ENCODE results near the gene PRCC. TPM values are rescaled to one million over a fixed set of nuclear protein-coding genes. Genes with fewer than 3 reads are reported as not detected.

Gene PRCC
- total RNA-seq, 1 experiment from 2014 or later: 125 TPM

DNA sequence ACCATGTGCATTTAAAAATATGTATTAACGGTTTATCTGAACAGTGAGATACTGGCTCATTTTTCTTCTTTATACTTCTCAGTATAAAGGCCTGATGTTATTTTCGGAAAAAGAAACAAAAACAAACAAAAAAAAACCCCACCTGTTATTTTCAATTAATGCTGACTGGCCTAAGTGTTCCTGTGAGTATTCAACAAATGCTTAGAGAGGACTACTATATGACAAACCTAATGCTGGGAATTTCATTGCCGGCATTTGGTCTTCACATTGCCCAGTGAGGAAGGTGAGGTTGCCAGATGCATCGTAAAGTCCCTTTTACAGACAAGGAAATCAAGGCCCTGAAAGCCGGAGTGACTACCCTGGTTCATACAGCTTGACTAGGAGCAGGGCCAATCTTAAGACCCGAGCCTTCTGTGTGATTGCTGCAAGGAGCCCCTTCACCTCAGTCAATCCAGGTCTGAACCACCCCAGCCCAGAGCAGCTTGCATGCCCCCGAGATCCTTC lies 27.0 kb upstream of the PRCC start:
- H3K4me3 ChIP-seq (ENCODE audit: low read depth, low read length, poor library complexity, severe bottlenecking): peak overlapping the region; percentile 65
- DNase-seq (ENCODE audit: low spot score): peak; percentile 35
- H3K27me3 ChIP-seq (replicated peaks; ENCODE audit: insufficient read depth, low read depth, low read length, poor library complexity): no peaks in the 10 kb centered on the region
- H3K4me1 ChIP-seq (ENCODE audit: insufficient read depth, low read length, poor library complexity, severe bottlenecking): peaks cover 8% of the 10 kb centered on the region
- no peaks in the 10 kb centered on the region for H3K9me3 ChIP-seq (ENCODE audit: low read depth, low read length, poor library complexity, severe bottlenecking)
- peaks cover 56% of the 10 kb centered on the region for H3K36me3 ChIP-seq (ENCODE audit: insufficient read depth, low read length, poor library complexity, severe bottlenecking)
- no peak for TF ChIP-seq EZH2 (IDR thresholded peaks at IDR 0.05; ENCODE audit: borderline replicate concordance, low read depth, low read length, poor library complexity, severe bottlenecking)
- TF ChIP-seq, protein P1, sequence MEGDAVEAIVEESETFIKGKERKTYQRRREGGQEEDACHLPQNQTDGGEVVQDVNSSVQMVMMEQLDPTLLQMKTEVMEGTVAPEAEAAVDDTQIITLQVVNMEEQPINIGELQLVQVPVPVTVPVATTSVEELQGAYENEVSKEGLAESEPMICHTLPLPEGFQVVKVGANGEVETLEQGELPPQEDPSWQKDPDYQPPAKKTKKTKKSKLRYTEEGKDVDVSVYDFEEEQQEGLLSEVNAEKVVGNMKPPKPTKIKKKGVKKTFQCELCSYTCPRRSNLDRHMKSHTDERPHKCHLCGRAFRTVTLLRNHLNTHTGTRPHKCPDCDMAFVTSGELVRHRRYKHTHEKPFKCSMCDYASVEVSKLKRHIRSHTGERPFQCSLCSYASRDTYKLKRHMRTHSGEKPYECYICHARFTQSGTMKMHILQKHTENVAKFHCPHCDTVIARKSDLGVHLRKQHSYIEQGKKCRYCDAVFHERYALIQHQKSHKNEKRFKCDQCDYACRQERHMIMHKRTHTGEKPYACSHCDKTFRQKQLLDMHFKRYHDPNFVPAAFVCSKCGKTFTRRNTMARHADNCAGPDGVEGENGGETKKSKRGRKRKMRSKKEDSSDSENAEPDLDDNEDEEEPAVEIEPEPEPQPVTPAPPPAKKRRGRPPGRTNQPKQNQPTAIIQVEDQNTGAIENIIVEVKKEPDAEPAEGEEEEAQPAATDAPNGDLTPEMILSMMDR (conservative IDR thresholded peaks at IDR 0.05; ENCODE audit: low read depth, low read length): no peak
- ChIA-PET CTCF (interaction anchor here (1.5 to 1.6 kb wide), 2 partner anchors 14 to 27 kb away, joined by 4 to 11 read pairs; partner anchors contain the start of gene PRCC), POLR2A (ENCODE audit: low non-redundant PET) (interaction anchor here (1.1 kb wide), 1 partner anchor 12 kb away, joined by 11 read pairs; the partner anchor contains the start of genes ISG20L2 and METTL25B)
- peak overlapping the region; percentile 66 for H3K27ac ChIP-seq (ENCODE audit: low read depth, low read length, poor library complexity, severe bottlenecking)
- BruUV-seq (replicated peaks): TSS peak; percentile 6
- intact Hi-C loops (cut with micrococcal nuclease; ENCODE audit: unreplicated experiment): no loop called here

DNA sequence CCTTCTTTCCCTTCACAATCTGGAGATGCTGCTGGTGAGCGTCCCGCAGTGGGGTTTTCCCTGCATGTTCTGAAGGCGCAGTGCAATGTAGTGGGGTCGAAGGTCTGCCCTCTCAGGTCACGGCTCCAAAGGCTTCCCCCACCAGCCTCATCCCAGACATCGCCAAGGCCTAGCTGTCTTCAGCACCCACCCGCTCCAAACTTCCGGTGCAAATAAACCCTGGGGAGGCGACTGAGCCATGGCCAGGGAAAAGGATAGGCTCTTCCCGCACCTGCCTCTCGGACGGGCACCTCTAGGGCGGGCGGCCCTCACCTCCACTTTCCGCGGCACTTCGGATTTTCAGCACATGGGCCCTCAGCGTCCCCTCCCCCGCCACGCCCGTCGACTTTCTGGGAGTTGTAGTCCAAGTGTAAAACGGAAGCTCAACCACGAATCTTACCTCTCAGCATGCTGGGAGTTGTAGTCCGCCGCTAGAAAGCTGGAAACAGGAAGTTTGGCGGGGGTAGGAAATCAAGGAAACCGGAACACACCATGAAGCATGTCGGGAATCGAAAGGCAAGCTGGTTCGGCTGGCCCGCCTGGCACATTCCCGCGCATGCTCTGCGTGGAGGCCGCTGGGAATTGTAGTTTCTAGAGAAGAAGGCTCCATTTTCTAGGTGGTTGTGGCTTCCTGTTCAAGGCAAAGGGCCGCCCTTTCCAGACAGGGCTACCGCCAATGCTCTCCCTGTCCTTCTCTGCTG lies 26.4 kb upstream of the PRCC start, which contains the start of gene MRPL24:
Gene MRPL24 (minus strand): TSS at position 348 of the 740 bp plus-strand sequence. CDS start 2,384 bp downstream, outside the sequence.
- Histone ChIP-seq H3K9me3 (ENCODE audit: low read depth, low read length, poor library complexity, severe bottlenecking) (no peaks in the 10 kb centered on the region), H3K36me3 (ENCODE audit: insufficient read depth, low read length, poor library complexity, severe bottlenecking) (peaks cover 61% of the 10 kb centered on the region), H3K27me3 (replicated peaks; ENCODE audit: insufficient read depth, low read depth, low read length, poor library complexity) (no peaks in the 10 kb centered on the region), H3K4me3 (ENCODE audit: low read depth, low read length, poor library complexity, severe bottlenecking) (peak within 1 kb of the TSS; percentile 65), H3K4me1 (ENCODE audit: insufficient read depth, low read length, poor library complexity, severe bottlenecking) (peaks cover 14% of the 10 kb centered on the region), H3K27ac (ENCODE audit: low read depth, low read length, poor library complexity, severe bottlenecking) (peak within 1 kb of the TSS; percentile 77)
- ChIA-PET CTCF (interaction anchor here (0.9 to 1.6 kb wide), 3 partner anchors 15 to 51 kb away, joined by 3 to 11 read pairs (median 4); partner anchors contain the start of gene PRCC), POLR2A (ENCODE audit: low non-redundant PET) (interaction anchor here (0.6 to 1.1 kb wide), 4 partner anchors 11 to 135 kb away, joined by 3 to 11 read pairs (median 6); partner anchors contain the start of genes ISG20L2 and METTL25B)
- BruUV-seq (replicated peaks): no TSS peak
- peak; percentile 100 for DNase-seq (ENCODE audit: low spot score)
- intact Hi-C loops (cut with micrococcal nuclease; ENCODE audit: unreplicated experiment): loop anchor here (1.0 kb wide), 1 partner anchor 26 kb away; the partner anchor contains the start of gene PRCC
- TF ChIP-seq, protein P1 (conservative IDR thresholded peaks at IDR 0.05; ENCODE audit: low read depth, low read length): no peak
- no peak for TF ChIP-seq EZH2 (IDR thresholded peaks at IDR 0.05; ENCODE audit: borderline replicate concordance, low read depth, low read length, poor library complexity, severe bottlenecking)

DNA sequence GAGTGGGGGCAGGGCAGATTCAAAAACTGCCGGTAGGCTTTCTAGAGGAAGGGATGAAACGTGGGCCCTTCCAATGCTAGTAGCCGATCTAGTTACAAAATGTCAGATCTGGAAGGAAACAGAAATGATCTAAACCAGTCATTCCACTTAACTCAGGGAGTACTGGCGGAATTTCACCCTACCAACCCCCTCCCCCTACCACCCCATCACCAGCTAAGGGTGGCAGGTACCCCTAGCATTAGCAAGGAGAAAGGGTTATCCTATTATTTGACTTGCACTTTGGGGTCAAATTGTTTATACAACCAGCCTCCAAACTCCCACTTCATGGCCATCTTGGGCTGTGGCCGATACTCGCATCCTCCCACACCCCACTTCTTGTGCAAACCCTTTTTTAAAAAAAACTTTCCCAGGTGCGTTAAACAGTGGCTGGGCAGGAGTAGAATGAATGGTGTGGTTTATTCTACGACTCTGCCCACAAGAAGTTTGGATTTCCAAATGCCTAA lies 25.8 kb upstream of the PRCC start:
- Histone ChIP-seq H3K4me3 (ENCODE audit: low read depth, low read length, poor library complexity, severe bottlenecking) (no peak overlapping the region), H3K36me3 (ENCODE audit: insufficient read depth, low read length, poor library complexity, severe bottlenecking) (peaks cover 56% of the 10 kb centered on the region), H3K4me1 (ENCODE audit: insufficient read depth, low read length, poor library complexity, severe bottlenecking) (peaks cover 20% of the 10 kb centered on the region), H3K27me3 (replicated peaks; ENCODE audit: insufficient read depth, low read depth, low read length, poor library complexity) (no peaks in the 10 kb centered on the region), H3K9me3 (ENCODE audit: low read depth, low read length, poor library complexity, severe bottlenecking) (no peaks in the 10 kb centered on the region), H3K27ac (ENCODE audit: low read depth, low read length, poor library complexity, severe bottlenecking) (peak overlapping the region; percentile 77)
- DNase-seq (ENCODE audit: low spot score): no peak
- no peak for TF ChIP-seq EZH2 (IDR thresholded peaks at IDR 0.05; ENCODE audit: borderline replicate concordance, low read depth, low read length, poor library complexity, severe bottlenecking)
- TF ChIP-seq, protein P1 (conservative IDR thresholded peaks at IDR 0.05; ENCODE audit: low read depth, low read length): no peak
- ChIA-PET POLR2A (ENCODE audit: low non-redundant PET) (interaction anchor here (0.6 to 1.1 kb wide), 4 partner anchors 10 to 136 kb away, joined by 3 to 11 read pairs (median 6); partner anchors contain the start of genes ISG20L2 and METTL25B), CTCF (interaction anchor here (0.9 to 1.6 kb wide), 3 partner anchors 16 to 52 kb away, joined by 3 to 11 read pairs (median 4); partner anchors contain the start of gene PRCC)
- intact Hi-C loops (cut with micrococcal nuclease; ENCODE audit: unreplicated experiment): loop anchor here (1.0 kb wide), 1 partner anchor 26 kb away; the partner anchor contains the start of gene PRCC
- no TSS peak for BruUV-seq (replicated peaks)
